HUES64 (cell line): ENCODE data around the gene C15orf61.

Experiments
- H3K27ac ChIP-seq: 2 replicates; pipeline ENCODE4 v1.7.0; 2013; ENCODE audit warnings: low read depth, low read length, inconsistent platforms
- H3K27me3 ChIP-seq: 2 replicates; pipeline ENCODE4 v1.6.1; 2013; ENCODE audit warnings: mild to moderate bottlenecking, low read length; ENCODE audit not compliant: insufficient read depth
- H3K36me3 ChIP-seq: 2 replicates; pipeline ENCODE4 v1.6.1; 2013; ENCODE audit warnings: mild to moderate bottlenecking, low read length; ENCODE audit not compliant: insufficient read depth
- H3K4me1 ChIP-seq: 2 replicates; pipeline ENCODE4 v1.6.1; 2013; ENCODE audit warnings: mild to moderate bottlenecking, low read length, moderate library complexity; ENCODE audit not compliant: insufficient read depth
- H3K4me3 ChIP-seq: 2 replicates; pipeline ENCODE4 v1.5.1; 2013; ENCODE audit warnings: mild to moderate bottlenecking, low read length, moderate library complexity
- H3K9ac ChIP-seq: 2 replicates; pipeline ENCODE4 v1.6.1; 2013; ENCODE audit warnings: mild to moderate bottlenecking, low read depth, low read length
- H3K9me3 ChIP-seq: 2 replicates; pipeline ENCODE4 v1.6.1; 2013; ENCODE audit warnings: low read depth, low read length; ENCODE audit not compliant: insufficient read depth
- WGBS: fragments of 150-250, 120-280 bp; methylation state at CpG from one replicate; pipeline ENCODE4 v1.1.7; 2013; ENCODE audit warnings: missing lambda C conversion rate; 5-methylcytosine and 5-hydroxymethylcytosine counted together

The C15orf61 gene

DNA sequence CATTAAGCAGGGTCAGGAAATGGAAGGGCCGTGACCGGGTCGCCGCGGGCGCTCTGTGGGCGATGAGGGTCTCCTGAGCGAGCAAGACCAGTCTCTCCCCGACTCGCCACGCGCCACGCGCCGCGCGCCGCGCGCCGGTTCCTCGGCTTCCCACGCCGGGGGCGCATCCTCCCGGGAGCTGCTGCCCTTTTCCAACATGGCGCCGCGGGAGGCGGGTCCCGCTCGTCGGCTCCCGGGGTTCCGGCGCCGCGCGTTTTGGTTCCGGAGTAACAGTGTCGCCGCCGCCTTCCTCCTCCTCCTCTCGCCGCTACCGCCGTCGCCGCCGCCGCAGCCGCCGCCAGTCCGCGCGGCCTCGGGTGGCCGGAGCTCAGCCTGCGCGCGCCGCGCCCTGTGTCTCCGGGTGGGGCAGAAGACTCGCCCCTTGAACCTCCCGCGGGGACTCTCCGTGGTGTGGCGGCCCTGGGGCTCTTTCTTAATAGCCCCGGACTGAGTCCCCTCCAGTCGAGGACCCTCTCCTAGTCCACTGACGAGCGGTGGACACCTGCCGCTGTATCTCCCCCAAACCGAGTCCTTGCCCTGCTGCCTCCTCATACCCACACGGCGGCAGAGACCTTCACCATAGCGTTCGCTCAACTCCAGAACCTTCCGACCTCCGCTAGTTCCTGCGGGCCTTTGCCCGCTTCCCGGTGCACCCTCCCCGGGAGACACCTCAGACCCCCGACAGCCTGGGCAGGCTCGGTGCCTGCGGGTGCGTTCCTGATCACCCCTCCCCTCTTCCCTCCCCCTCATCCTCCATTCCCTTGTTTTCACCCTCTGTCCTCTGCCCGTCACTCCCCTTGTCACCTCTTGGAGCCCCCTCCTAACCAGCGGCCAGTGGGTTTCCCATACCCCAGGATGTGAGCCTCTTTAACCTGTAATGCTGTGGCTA, 21.8 kb downstream of the C15orf61 start, which contains the start of gene MAP2K5:
Gene MAP2K5, plus strand, starts transcription at position 284 of the 928 bp plus-strand sequence. Its CDS starts 633 bp downstream, at position 917.
- H3K4me3 ChIP-seq = peak within 1 kb of the TSS; percentile 94
- no peaks in the 10 kb centered on the region for H3K27me3 ChIP-seq
- under 1% methylated on average over 91 of the region's 91 CpGs for WGBS
- peaks cover 5% of the 10 kb centered on the region for H3K4me1 ChIP-seq
- H3K36me3 ChIP-seq = peaks cover 2% of the 10 kb centered on the region; the same call in 1 of the 2 replicates
- no peaks in the 10 kb centered on the region for H3K9me3 ChIP-seq
- H3K9ac ChIP-seq = peak within 1 kb of the TSS; percentile 76
- peak within 1 kb of the TSS; percentile 49; the same call in 1 of the 2 replicates for H3K27ac ChIP-seq

DNA sequence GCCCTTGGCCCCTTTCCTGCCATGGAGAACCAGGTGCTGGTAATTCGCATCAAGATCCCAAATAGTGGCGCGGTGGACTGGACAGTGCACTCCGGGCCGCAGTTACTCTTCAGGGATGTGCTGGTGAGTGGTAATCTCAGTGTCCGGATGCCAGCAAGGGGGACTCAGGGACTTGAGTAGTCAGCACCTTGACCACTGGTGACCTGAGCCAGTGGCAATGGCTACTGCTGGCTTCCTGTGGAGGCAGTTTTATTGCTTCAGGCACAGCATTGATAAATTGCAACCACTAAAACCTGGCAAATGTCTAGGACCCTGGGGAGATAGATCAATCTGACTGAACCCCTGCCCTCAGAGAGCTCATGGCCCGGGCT, 22.4 kb downstream of the C15orf61 start:
- peak overlapping the region; percentile 94 for H3K4me3 ChIP-seq
- no peaks in the 10 kb centered on the region for H3K27me3 ChIP-seq
- H3K36me3 ChIP-seq = peaks cover 2% of the 10 kb centered on the region; the same call in 1 of the 2 replicates
- H3K9ac ChIP-seq = peak overlapping the region; percentile 76; the same call in 1 of the 2 replicates
- no peaks in the 10 kb centered on the region for H3K9me3 ChIP-seq
- peaks cover 12% of the 10 kb centered on the region for H3K4me1 ChIP-seq
- 67% methylated on average over 7 of the region's 7 CpGs for WGBS
- H3K27ac ChIP-seq = no peak overlapping the region

DNA sequence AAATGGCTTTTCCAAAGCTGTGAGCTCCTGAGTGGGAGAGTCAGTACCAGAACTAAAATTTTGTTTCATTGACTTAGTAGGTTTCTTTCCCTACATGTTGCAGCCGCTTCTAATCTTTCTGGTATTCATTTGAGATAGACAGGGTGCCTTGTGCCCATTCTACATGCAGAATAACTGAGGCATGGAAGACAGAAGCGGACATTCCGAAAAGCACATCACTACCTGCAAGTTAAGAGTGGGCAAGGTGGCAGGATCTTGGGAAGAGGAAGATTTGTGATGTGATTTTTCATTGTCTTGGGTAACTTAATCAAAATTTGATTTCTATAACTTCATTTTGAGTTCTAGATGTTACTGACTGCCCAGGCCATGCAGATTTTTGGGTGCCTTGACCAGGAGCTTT, 23.5 kb downstream of the C15orf61 start:
- Histone ChIP-seq H3K4me3 (no peak overlapping the region), H3K27ac (no peak overlapping the region), H3K9me3 (no peaks in the 10 kb centered on the region), H3K27me3 (no peaks in the 10 kb centered on the region), H3K36me3 (peaks cover 2% of the 10 kb centered on the region; the same call in 1 of the 2 replicates), H3K4me1 (peaks cover 22% of the 10 kb centered on the region), H3K9ac (no peak overlapping the region)
- 81% methylated on average over 3 of the region's 3 CpGs for WGBS

DNA sequence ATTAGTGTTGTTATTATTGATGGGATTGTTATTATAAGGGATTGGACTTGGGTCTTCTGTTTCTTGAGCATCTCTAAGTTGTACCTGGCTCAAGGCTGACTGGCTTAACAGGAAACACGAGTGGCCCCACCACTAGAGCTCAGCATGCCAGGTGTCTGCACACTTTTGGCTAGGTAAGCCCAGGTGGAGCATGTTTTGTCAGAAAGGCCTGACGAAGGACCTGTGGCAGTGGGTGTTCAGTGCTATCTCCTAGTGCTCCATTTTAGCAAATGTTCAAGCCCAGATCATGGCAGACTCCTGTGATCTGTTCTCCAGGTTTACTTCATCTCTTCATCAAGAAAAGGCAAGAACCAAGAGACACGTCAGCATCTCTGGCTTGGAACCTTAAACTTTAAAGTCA, 24.9 kb downstream of the C15orf61 start:
- no peak overlapping the region for H3K4me3 ChIP-seq
- peaks cover 2% of the 10 kb centered on the region; the same call in 1 of the 2 replicates for H3K36me3 ChIP-seq
- no peak overlapping the region for H3K9ac ChIP-seq
- no peak overlapping the region for H3K27ac ChIP-seq
- H3K27me3 ChIP-seq = no peaks in the 10 kb centered on the region
- 91% methylated on average over 3 of the region's 3 CpGs for WGBS
- peaks cover 32% of the 10 kb centered on the region for H3K4me1 ChIP-seq
- no peaks in the 10 kb centered on the region for H3K9me3 ChIP-seq

DNA sequence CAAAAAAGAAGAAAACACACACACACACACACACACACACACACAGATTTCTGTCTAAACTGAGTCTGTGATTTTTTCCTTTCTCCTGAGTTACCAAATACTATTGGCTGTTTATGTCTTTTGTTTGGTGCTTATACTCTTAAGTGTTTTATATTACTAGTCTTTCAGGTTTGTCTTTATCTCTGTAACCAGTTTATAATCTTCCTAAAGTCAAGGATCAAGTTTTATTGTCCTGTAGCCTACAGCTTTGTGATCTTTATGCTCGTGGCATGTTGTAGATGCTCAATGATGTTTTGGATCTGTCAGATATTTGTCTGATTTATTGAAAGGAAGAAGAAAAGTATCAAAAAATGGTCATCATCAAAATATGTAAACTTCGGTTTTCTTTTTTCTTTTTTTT, 26.1 kb downstream of the C15orf61 start:
- H3K27ac ChIP-seq = no peak overlapping the region
- peaks cover 12% of the 10 kb centered on the region for H3K36me3 ChIP-seq
- H3K4me3 ChIP-seq = no peak overlapping the region
- H3K4me1 ChIP-seq = peaks cover 28% of the 10 kb centered on the region
- H3K27me3 ChIP-seq = no peaks in the 10 kb centered on the region
- no peaks in the 10 kb centered on the region for H3K9me3 ChIP-seq
- H3K9ac ChIP-seq = no peak overlapping the region
- WGBS = 94% methylated on average over 2 of the region's 2 CpGs

DNA sequence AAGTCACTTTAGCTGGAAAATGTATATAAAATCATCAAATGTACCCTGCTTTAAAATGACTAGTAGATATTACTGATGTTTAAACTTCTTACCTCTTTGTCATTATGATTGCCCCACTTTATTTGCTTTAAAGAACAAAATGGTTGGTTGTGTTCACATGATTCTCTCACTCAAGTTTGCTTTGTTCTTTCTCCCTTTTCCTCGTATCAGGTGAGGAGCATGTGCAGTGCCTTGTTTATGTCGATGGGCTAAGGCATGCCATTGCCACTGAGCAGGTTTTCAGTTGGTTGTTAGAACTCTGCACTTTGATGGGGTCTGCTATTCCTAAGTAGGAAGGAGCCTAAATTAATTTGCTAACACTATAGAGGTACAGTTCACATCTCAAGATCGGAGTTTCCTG, 26.9 kb downstream of the C15orf61 start:
- H3K27me3 ChIP-seq = no peaks in the 10 kb centered on the region
- H3K9ac ChIP-seq = no peak overlapping the region
- peak overlapping the region; percentile 12; the same call in 1 of the 2 replicates for H3K27ac ChIP-seq
- 54% methylated on average over 2 of the region's 3 CpGs for WGBS
- H3K9me3 ChIP-seq = no peaks in the 10 kb centered on the region
- H3K36me3 ChIP-seq = peaks cover 12% of the 10 kb centered on the region
- H3K4me1 ChIP-seq = peaks cover 28% of the 10 kb centered on the region
- no peak overlapping the region for H3K4me3 ChIP-seq

DNA sequence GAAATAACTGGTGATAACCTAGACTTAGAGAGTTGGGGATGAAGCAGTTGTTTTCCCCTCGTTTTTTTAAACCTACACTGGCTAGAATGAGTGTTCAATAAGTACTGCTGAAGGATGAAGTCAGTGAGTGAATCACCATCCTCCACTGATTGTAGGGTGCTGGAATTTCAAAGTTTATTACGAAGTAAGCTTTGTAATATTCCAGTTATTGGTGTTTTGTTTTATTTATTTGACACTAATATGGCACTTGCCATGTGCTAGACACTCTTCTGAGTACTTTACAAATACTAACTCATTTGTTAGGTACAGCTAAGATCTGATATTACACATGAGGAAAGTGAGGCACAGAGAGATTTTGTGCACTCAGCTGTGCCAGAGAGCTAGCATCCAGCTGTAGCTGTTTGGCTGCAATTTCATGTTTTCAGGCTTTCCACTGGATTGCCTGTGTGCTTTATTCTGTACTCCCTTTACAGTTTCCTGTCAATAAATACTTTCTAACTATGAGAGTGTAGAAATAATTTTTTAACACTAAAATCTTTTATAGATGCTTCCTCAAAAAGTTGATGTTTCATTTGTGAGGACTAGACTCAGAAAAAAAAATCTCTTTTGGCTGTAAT, 27.4 kb downstream of the C15orf61 start:
- no peaks in the 10 kb centered on the region for H3K27me3 ChIP-seq
- WGBS = 50% methylated on average over 2 of the region's 2 CpGs
- no peak overlapping the region for H3K4me3 ChIP-seq

DNA sequence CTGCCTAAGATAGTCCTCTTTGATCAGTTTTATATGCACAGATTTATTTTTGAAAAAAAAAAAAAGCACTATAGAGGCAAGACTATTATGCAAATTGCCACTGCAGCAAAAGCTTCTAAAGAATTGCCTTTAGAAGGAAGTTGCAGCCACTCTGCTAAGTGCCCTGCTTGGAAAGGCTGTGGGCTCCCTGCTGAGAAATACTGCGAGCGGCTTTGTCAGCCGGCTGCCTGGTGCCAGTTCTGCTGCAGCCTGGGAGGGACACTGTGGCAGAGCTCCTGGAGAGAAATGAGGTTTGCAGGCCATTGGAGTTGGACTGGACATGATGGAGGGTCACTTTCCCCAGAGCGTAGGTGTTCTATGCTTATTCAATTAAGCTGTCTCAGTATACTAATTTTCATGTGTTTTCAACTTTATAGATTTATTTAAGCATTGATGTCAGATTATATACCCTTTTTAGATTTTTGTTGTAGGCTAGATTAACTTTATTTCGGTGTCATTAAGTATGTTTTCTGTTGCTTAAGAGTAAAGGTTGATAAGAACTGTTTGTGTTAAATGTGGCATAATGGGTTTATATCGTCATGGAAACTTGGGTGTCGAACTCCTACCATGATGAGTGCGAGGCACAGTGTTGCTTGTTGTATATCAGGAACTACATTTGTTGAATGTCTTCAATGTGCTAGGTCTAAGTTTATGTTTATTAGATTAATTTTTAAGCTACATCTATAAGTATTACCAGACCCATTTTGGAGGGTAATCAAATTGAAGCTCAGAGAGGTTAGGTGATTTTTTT, 28.1 kb downstream of the C15orf61 start:
- peaks cover 12% of the 10 kb centered on the region for H3K36me3 ChIP-seq
- peaks cover 28% of the 10 kb centered on the region for H3K4me1 ChIP-seq
- H3K9ac ChIP-seq = no peak overlapping the region
- 43% methylated on average over 7 of the region's 8 CpGs for WGBS
- no peaks in the 10 kb centered on the region for H3K9me3 ChIP-seq
- H3K4me3 ChIP-seq = peak overlapping the region; percentile 14; the same call in 1 of the 2 replicates
- no peak overlapping the region; the same call in 1 of the 2 replicates for H3K27ac ChIP-seq
- no peaks in the 10 kb centered on the region for H3K27me3 ChIP-seq

More for the DNA sequence above, 27.4 kb downstream of the C15orf61 start:
- H3K27ac ChIP-seq = peak overlapping the region; percentile 12; the same call in 1 of the 2 replicates
- peaks cover 28% of the 10 kb centered on the region for H3K4me1 ChIP-seq
- H3K9me3 ChIP-seq = no peaks in the 10 kb centered on the region
- no peak overlapping the region for H3K9ac ChIP-seq
- H3K36me3 ChIP-seq = peaks cover 12% of the 10 kb centered on the region

DNA sequence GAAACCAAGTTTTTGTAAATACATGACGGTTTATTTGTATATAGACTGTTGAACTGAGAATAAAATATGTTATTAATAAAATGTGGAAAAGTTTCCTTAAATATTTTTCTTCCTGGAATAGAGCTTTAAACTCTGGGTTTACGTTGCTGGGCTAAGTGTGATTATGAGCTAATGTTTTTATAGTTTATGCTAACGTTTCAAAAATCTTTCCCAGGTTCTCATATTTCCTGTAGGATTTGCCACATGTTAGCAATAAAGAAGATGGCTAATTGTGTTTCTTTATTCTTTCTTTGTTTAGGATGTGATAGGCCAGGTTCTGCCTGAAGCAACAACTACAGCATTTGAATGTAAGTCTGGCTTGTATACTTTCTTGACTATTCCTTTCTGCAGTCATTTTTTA, 28.8 kb downstream of the C15orf61 start:
- WGBS = 70% methylated on average over 3 of the region's 3 CpGs
- Histone ChIP-seq H3K9ac (no peak overlapping the region), H3K4me1 (peaks cover 28% of the 10 kb centered on the region), H3K9me3 (no peaks in the 10 kb centered on the region), H3K36me3 (peaks cover 12% of the 10 kb centered on the region), H3K4me3 (no peak overlapping the region), H3K27ac (no peak overlapping the region), H3K27me3 (no peaks in the 10 kb centered on the region)

DNA sequence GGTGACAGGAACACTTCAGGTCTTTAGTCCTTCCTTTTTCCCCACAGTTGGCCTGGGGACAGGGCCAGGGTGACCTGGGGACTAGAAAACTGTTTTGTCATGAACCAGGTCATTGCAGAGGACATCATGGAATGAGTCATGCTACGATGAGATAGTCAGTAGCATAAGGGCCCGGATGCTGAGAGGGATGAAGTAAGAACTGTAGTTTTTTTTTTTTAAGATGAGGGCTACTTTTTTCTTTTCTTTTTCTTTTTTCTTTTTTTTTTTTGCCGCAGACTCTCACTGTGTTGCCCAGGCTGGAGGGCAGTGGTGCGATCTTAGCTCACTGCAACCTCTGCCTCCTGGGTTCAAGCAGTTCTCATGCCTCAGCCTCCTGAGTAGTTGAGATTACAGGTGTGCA, 29.6 kb downstream of the C15orf61 start:
- Histone ChIP-seq H3K9me3 (no peaks in the 10 kb centered on the region), H3K36me3 (peaks cover 12% of the 10 kb centered on the region), H3K4me3 (no peak overlapping the region), H3K4me1 (peaks cover 28% of the 10 kb centered on the region), H3K27ac (no peak overlapping the region), H3K9ac (no peak overlapping the region), H3K27me3 (no peaks in the 10 kb centered on the region)
- 83% methylated on average over 4 of the region's 4 CpGs for WGBS
